Right cardiac atrium (tissue), 5 donors: ENCODE results near the gene ADRA2B. TPM values are rescaled to one million over a fixed set of nuclear protein-coding genes. Genes with fewer than 3 reads are reported as not detected.

Experiments used
- ATAC-seq, 2 donors: fragments of 200-7000 bp; cut with Tn5 transposase; one replicate each; pipeline versions ENCODE4 v1.8.0 to v1.9.1; 2020; ENCODE audit warnings: moderate library complexity in 2 of 2, mild to moderate bottlenecking in 1 of 2
- DNase-seq, 3 donors: peaks; one replicate each; pipeline ENCODE4 v3.0.0-alpha.2; 2020
- H3K27ac ChIP-seq: one replicate; pipeline ENCODE4 v1.5.1; 2013; ENCODE audit warnings: mild to moderate bottlenecking, low read length, control low read depth, moderate library complexity
- H3K27me3 ChIP-seq: one replicate; pipeline ENCODE4 v1.6.1; 2013; ENCODE audit not compliant: control insufficient read depth, insufficient read depth
- H3K4me1 ChIP-seq: one replicate; pipeline ENCODE4 v1.6.1; 2013; ENCODE audit warnings: low read length; ENCODE audit not compliant: control insufficient read depth, insufficient read depth
- H3K4me3 ChIP-seq: one replicate; pipeline ENCODE4 v1.5.1; 2013; ENCODE audit warnings: low read length, control low read depth
- H3K9me3 ChIP-seq: one replicate; pipeline ENCODE4 v1.6.1; 2013; ENCODE audit warnings: low read length; ENCODE audit not compliant: control insufficient read depth
- WGBS: extraction: QIAGEN DNeasy Blood & Tissue Kit; methylation state at CpG from one replicate; pipeline ENCODE4 v1.1.7; 2013; 5-methylcytosine and 5-hydroxymethylcytosine counted together
- intact Hi-C, 4 donors: fragments of 100-400 bp; cut with DNase I; formaldehyde crosslinking; loops; one replicate each; pipeline versions ENCODE4 v1.11.0 to v1.14.0; 2022 to 2023
- polyA plus RNA-seq: library from polyadenylated mRNA; stranded (reverse); fragments of 200-250 nt; gene quantifications from one replicate; pipeline ENCODE4 v1.2.3, GENCODE V29; 2013
- total RNA-seq, 4 donors: library from RNA; stranded (reverse); fragmentation: NEBNext Ultra II Directional; extraction: Animal tissue kit (Norgen Biotek cat#: 25700); gene quantifications; one replicate each; pipeline ENCODE4 v1.2.1, GENCODE V29; 2021
- donor health status: healthy with polysubstance abuse.
- donor health status: DM: no; HTN: yes; CAD: no.
- donor health status: DM: no; HTN: no; CAD: no.
- donor health status: DM: no; HTN: yes; CAD: no; lungs with severe emphysema.
- donor health status: DM: yes; HTN: yes; CAD: no.

Gene ADRA2B
- total and polyA plus RNA-seq, 5 donors, result 0.11 to 2.2 (median 0.88) TPM

- Histone ChIP-seq H3K9me3 (no peaks in the 10 kb centered on the region), H3K4me3 (no peak overlapping the region), H3K4me1 (no peaks in the 10 kb centered on the region), H3K27me3 (no peaks in the 10 kb centered on the region), H3K27ac (no peak overlapping the region)
- WGBS, result 85% methylated on average over 1 of the region's 1 CpG
- peak in 2 of 3 donors; percentile 18 to 27 for DNase-seq
- no peak for ATAC-seq
- intact Hi-C loops, result no loop called here
Observed at GRCh38 chr2:96123290-96123689, 6.9 kb upstream of the ADRA2B start.

- intact Hi-C loops, result no loop called here
- Histone ChIP-seq H3K27ac (no peak overlapping the region), H3K4me1 (no peaks in the 10 kb centered on the region), H3K4me3 (no peak overlapping the region), H3K9me3 (no peaks in the 10 kb centered on the region), H3K27me3 (no peaks in the 10 kb centered on the region)
- ATAC-seq (no peak), DNase-seq (peak in 2 of 3 donors; percentile 2 to 21)
- 85% methylated on average over 5 of the region's 5 CpGs for WGBS
Observed at GRCh38 chr2:96122391-96122790, 6.0 kb upstream of the ADRA2B start.

GRCh38 chr2:96121414-96121813 lies 5.0 kb upstream of the ADRA2B start:
- Histone ChIP-seq H3K9me3 (no peaks in the 10 kb centered on the region), H3K4me1 (no peaks in the 10 kb centered on the region), H3K4me3 (no peak overlapping the region), H3K27me3 (no peaks in the 10 kb centered on the region), H3K27ac (no peak overlapping the region)
- DNase-seq (no peak), ATAC-seq (no peak)
- WGBS, result 96% methylated on average over 4 of the region's 4 CpGs
- intact Hi-C loops, result no loop called here

- no peaks in the 10 kb centered on the region for H3K9me3 ChIP-seq
- no peak for DNase-seq
- WGBS, result 52% methylated on average over 7 of the region's 7 CpGs
- H3K4me1 ChIP-seq, result no peaks in the 10 kb centered on the region
- no peak for ATAC-seq
- intact Hi-C loops, result no loop called here
- no peaks in the 10 kb centered on the region for H3K27me3 ChIP-seq
- H3K27ac ChIP-seq, result no peak overlapping the region
- no peak overlapping the region for H3K4me3 ChIP-seq
Observed at GRCh38 chr2:96120991-96121390, 4.6 kb upstream of the ADRA2B start.

GRCh38 chr2:96120091-96120720 lies 3.8 kb upstream of the ADRA2B start:
- WGBS, result 40% methylated on average over 11 of the region's 11 CpGs

GRCh38 chr2:96119389-96119751 lies 3.0 kb upstream of the ADRA2B start:
- no peaks in the 10 kb centered on the region for H3K9me3 ChIP-seq
- H3K27ac ChIP-seq, result no peak overlapping the region
- DNase-seq (no peak), ATAC-seq (no peak)
- intact Hi-C loops, result loop anchor here (5.0 to 10.0 kb wide), 3 partner anchors 47 to 125 kb away; partner anchors contain the start of gene ANKRD36C (in 1 of the 4)
- H3K27me3 ChIP-seq, result no peaks in the 10 kb centered on the region
- 93% methylated on average over 5 of the region's 5 CpGs for WGBS
- H3K4me1 ChIP-seq, result no peaks in the 10 kb centered on the region
- no peak overlapping the region for H3K4me3 ChIP-seq

More at GRCh38 chr2:96120091-96120720, 3.8 kb upstream of the ADRA2B start:
- H3K27ac ChIP-seq, result no peak overlapping the region
- DNase-seq (no peak), ATAC-seq (no peak)
- intact Hi-C loops, result no loop called here
- H3K4me3 ChIP-seq, result no peak overlapping the region
- no peaks in the 10 kb centered on the region for H3K27me3 ChIP-seq
- no peaks in the 10 kb centered on the region for H3K4me1 ChIP-seq
- H3K9me3 ChIP-seq, result no peaks in the 10 kb centered on the region

- Histone ChIP-seq H3K4me1 (no peaks in the 10 kb centered on the region), H3K4me3 (no peak overlapping the region), H3K27ac (no peak overlapping the region), H3K9me3 (no peaks in the 10 kb centered on the region), H3K27me3 (no peaks in the 10 kb centered on the region)
- WGBS, result 89% methylated on average over 13 of the region's 13 CpGs
- DNase-seq, result peak in 1 of 3 donors; percentile 34
- no peak for ATAC-seq
- intact Hi-C loops, result loop anchor here (5.0 to 10.0 kb wide), 3 partner anchors 47 to 124 kb away; partner anchors contain the start of gene ANKRD36C (in 1 of the 4)
Observed at GRCh38 chr2:96118698-96119388, 2.5 kb upstream of the ADRA2B start.

- no peaks in the 10 kb centered on the region for H3K9me3 ChIP-seq
- 57% methylated on average over 17 of the region's 17 CpGs for WGBS
- no peak overlapping the region for H3K4me3 ChIP-seq
- DNase-seq, result peak in 1 of 3 donors; percentile 38
- no peak for ATAC-seq
- H3K4me1 ChIP-seq, result no peaks in the 10 kb centered on the region
- intact Hi-C loops, result loop anchor here (5.0 to 10.0 kb wide), 3 partner anchors 46 to 123 kb away; partner anchors contain the start of gene ANKRD36C (in 1 of the 4)
- H3K27ac ChIP-seq, result no peak overlapping the region
- H3K27me3 ChIP-seq, result no peaks in the 10 kb centered on the region
Observed at GRCh38 chr2:96117701-96118588, 1.6 kb upstream of the ADRA2B start.

- DNase-seq, result peak; percentile 43 to 80 (median 79)
- Histone ChIP-seq H3K27ac (no peak overlapping the region), H3K4me3 (peak overlapping the region; percentile 75), H3K9me3 (no peaks in the 10 kb centered on the region), H3K4me1 (no peaks in the 10 kb centered on the region), H3K27me3 (no peaks in the 10 kb centered on the region)
- peak; percentile 75 to 82 for ATAC-seq
- intact Hi-C loops, result loop anchor here (5.0 to 10.0 kb wide), 3 partner anchors 45 to 122 kb away; partner anchors contain the start of gene ANKRD36C (in 1 of the 4)
- WGBS, result 1% methylated on average over 62 of the region's 62 CpGs
Observed at GRCh38 chr2:96116879-96117533, 635 bp upstream of the ADRA2B start.

GRCh38 chr2:96115631-96116423 lies 544 bp downstream of the ADRA2B start:
- DNase-seq (peak in 1 of 3 donors; percentile 45), ATAC-seq (peak in 1 of 2 donors; percentile 5)
- H3K9me3 ChIP-seq, result no peaks in the 10 kb centered on the region
- 41% methylated on average over 77 of the region's 77 CpGs for WGBS
- H3K4me3 ChIP-seq, result peak overlapping the region; percentile 75
- H3K4me1 ChIP-seq, result no peaks in the 10 kb centered on the region
- H3K27ac ChIP-seq, result no peak overlapping the region
- intact Hi-C loops, result loop anchor here (5.0 to 10.0 kb wide), 3 partner anchors 44 to 121 kb away; partner anchors contain the start of gene ANKRD36C (in 1 of the 4)
- H3K27me3 ChIP-seq, result no peaks in the 10 kb centered on the region
